Stimulated activated CD8-positive, alpha-beta memory T cell treated with anti-CD3 and anti-CD28 coated beads, Interleukin-7, amount 100 ng/mL, for 4 hours (primary cell): ENCODE results near the gene CYSRT1.
"Not testable (repeated sequence)": the region's sequence is repeated elsewhere in the genome, so short reads cannot be mapped to it uniquely, and the experiment has no call there.

Experiments used
- DNase-seq, 2 donors: peaks; one replicate each; pipeline ENCODE4 v3.0.0-alpha.2; 2020; ENCODE audit warnings: low read depth in 2 of 2

The CYSRT1 gene

DNA sequence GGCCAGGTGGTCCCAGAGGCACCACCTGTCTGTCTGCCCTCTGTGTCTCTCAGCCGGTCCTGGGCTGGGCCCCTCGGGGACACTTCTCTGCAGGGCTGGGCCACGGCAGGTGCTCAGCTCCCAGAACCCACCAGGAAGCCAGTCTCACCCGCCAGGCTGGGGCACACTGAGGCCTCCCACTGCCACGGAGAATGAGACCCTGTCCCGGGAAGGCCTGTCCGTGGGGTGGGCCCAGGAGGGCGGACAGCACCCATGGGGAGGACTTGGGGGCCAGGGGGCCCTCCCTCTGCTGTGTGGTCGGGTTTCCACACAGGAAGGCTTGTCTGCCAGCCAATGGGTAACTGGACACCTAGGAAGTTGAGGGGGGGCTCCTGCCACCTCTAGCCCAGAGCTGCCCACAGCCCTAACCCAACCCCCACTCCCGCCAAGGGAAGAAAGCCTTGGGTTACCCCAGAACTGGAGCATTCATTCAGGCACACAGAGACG, 12.0 kb downstream of the CYSRT1 start:
- no peak for DNase-seq

- no peak for DNase-seq
Measured at GRCh38 chr9:137237759-137238726, 13.1 kb downstream of the CYSRT1 start.

GRCh38 chr9:137239541-137240200, 14.7 kb downstream of the CYSRT1 start:
- DNase-seq, result not testable (repeated sequence)

- peak; percentile 40 to 75 for DNase-seq
Measured at GRCh38 chr9:137240318-137240840, 15.4 kb downstream of the CYSRT1 start.

- DNase-seq, result peak; percentile 96 to 99
Measured at GRCh38 chr9:137240841-137241489, 16.0 kb downstream of the CYSRT1 start, which contains the start of gene TUBB4B. Gene TUBB4B, plus strand, starts transcription at chr9:137241287. Its CDS starts 74 bp downstream, at chr9:137241361.

DNA sequence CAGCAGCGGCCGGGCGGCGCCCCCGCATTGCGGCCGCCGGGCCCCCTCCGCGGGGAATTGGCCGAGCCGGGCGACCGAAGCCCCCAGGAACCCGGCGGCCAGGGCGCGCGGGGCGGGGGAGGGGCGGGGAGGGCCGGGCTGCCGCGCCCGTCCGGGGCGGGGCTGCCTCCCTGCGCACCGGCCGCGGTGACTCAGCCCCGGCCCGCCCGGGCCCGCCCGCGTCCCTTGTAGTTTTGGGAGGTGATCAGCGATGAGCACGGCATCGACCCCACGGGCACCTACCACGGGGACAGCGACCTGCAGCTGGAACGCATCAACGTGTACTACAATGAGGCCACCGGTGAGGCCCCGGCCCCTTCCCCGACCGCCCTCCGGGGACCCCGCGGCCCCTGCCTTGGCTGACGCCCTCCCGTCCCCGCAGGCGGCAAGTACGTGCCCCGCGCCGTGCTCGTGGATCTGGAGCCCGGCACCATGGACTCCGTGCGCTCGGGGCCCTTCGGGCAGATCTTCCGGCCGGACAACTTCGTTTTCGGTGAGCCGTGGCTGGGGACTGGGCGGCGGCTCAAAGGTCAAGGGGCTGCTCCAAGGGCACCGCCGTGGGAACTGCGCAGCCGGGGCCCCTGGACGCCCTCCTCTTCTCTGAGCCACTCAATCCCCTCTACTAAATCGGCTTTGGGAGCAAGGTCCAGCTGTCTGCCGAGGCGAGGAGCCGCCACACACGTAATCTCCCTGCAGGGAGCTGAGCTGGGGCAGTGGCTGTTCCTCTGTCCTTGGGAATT, 16.7 kb downstream of the CYSRT1 start:
- DNase-seq, result peak; percentile 44 to 76

GRCh38 chr9:137242269-137243203, 17.6 kb downstream of the CYSRT1 start:
- DNase-seq, result no peak

DNA sequence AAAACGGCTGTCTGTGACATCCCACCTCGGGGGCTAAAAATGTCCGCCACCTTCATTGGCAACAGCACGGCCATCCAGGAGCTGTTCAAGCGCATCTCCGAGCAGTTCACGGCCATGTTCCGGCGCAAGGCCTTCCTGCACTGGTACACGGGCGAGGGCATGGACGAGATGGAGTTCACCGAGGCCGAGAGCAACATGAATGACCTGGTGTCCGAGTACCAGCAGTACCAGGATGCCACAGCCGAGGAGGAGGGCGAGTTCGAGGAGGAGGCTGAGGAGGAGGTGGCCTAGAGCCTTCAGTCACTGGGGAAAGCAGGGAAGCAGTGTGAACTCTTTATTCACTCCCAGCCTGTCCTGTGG, 18.3 kb downstream of the CYSRT1 start:
- not testable (repeated sequence) for DNase-seq

GRCh38 chr9:137243626-137244485, 18.9 kb downstream of the CYSRT1 start:
- no peak for DNase-seq

DNA sequence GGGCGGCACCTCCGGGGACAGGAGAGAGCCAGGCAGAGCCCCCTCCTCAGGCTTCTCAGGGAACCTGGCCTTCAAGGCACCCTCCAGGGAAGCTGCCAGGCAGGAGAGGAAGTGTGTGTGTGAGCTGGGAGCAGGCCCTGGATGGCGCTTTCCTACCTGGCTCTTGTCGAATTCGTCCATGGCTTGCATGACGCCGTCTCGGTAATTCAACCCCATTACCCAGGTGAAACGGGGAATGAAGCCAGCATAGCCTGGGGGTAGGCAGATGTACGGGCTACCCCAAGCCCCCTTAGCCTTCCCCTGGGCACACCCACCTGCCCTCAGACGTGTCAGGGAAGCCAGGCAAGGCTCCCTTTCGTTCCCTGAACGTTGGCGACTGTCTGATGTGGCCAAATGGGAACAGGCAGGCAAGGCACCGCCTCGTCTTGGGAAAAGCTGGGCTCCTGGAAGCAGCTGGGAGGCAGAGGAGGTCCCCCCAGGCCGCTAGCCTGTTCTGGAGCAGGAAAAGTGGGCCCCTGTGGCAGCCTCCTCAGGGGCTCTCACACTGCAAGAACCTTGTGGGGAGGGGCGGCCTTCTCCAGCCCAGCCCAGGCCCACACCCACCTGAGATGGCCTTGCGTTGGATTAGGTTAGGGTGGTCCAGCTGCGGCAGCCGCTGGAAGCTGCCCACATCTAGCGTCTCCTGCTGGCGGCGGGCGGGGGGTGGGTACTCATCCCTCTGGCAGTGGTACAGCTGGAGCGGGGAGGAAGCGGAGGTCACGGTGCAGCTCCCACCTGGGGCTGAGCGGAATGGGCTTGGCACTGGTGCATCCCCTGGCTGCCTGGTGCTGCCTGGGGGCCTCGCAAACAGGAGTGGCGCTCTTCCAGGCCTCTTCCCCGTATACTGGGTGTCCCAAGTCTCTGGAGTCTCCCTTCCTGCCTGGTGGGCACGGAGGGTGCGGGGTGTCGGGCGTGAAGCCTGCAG, 19.8 kb downstream of the CYSRT1 start:
- no peak for DNase-seq

GRCh38 chr9:137245450-137246421, 20.8 kb downstream of the CYSRT1 start:
- DNase-seq, result no peak

DNA sequence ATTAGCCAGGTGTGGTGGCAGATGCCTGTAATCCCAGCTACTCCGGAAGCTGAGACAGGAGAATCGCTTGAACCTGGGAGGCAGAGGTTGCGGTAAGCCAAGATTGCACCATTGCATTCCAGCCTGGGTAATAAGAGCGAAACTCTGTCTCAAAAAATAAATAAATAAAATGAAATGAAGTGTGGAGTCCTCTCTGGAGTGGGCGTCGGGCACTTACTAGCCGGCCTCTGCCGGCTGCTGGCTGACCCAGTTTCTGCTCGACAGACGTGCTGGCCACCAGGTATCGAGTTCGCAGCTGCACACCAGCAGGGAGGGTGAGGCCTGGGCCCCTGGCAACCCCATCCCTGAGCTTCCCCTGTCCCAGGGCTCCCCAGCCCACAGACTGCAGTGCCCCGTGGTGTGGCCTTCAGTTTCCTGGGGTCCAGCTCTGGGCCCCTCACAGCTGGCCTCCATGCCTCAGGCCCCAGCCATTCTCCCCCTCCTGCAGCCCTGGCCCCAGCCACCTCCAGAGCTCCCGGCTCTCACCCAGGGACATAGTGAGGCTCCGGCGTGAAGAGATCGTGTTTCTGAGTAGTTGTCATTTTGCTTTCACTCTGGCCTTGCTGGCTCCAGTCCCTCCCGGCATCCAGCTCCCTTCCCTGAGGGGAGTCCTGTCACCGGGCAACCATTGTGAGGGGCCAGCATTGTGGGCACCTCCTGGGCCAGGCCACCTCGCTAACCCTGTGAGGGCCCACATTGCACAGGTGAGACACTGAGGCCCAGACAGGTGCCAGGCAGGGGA, 22.4 kb downstream of the CYSRT1 start:
- no peak for DNase-seq

DNA sequence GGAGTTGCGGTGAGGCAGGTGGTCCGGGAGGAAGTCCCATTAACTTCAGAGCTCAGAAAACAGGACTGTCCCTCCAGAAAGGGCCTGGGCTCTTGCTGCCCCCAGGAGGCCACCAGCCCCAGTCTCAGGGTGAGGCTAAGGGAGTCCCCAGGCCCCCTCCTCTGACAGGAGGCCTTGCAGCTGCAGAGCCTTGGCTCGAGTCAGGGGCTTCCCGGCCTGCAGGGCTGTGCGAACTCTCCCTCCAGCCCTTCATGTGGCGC, 22.9 kb downstream of the CYSRT1 start:
- no peak for DNase-seq

GRCh38 chr9:137250329-137251193, 25.6 kb downstream of the CYSRT1 start:
- no peak for DNase-seq

GRCh38 chr9:137251194-137251461, 26.2 kb downstream of the CYSRT1 start, which contains the start of gene STPG3:
Gene STPG3, plus strand, starts transcription at chr9:137251286. Its CDS starts 1 bp downstream, at chr9:137251287.
- DNase-seq, result no peak
